Stimulated activated CD4-positive, alpha-beta T cell treated with anti-CD3 and anti-CD28 coated beads, TNF-alpha, amount 100 ng/mL, for 48 hours (primary cell): ENCODE results near the gene CCSER1.
"Not testable (repeated sequence)": the region's sequence is repeated elsewhere in the genome, so short reads cannot be mapped to it uniquely, and the experiment has no call there.

Source experiments
- DNase-seq, 3 donors: peaks; one replicate each; pipeline ENCODE4 v3.0.0-alpha.2; 2020; ENCODE audit warnings: low read depth in 3 of 3

CCSER1 gene

DNA sequence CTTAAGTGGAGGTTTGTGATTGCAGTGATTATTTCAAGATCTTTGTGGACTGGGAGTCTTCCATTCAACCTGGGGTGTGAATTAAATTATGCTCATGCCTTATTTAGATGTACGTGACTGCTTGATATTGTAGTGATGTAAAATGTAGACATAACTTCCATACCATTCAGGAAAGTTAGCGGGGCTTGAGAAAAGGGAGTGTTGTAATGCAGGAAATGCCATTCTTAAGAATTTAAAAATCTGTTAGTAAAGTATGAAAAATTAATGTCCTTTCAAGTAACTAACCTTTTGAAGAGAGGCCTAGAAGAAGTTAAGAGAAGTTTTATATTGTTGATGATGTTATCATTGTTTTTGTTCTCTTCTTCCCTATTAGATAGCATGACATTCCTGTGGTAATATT is 318.2 kb downstream of the CCSER1 start:
- no peak for DNase-seq

DNA sequence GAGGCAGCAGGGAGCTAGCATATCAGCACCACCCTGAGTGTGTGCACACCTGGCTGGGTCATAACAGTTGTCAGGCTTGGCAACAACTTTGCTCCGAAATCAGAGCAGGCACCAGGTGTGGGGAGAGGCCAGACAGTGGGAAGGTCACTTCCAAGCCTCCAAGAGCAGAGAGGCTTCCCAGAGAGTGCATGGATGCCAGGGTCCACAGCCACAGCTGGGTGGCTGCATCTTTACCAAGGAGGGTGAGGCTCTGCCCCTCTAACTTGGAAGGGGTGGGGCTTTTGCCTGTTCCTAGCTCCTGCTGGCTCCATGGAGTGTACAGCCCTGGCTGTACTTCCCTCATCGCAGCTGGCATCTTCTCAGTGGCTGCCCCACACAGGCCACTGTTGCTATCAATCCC is 322.4 kb downstream of the CCSER1 start:
- no peak for DNase-seq

DNA sequence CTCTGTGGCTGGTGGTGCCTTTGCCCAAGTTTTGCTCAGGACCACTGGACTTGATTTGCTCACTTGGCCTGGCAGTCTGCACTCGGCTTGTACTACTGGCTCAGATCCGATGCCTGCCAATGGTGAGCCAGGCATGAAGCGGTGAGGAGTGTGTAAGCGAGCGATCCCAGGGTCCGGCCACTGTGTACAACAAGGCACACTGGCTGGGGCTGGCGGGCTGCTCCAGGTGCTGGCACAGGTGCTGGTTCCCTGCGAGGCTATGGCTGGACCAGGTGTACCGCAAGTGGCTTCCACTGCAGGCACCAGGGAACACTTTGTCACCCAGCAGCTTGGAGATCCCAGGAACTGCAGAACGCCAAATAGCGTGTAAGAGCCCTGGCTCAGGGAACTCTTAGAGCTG is 329.7 kb downstream of the CCSER1 start:
- DNase-seq: no peak

DNA sequence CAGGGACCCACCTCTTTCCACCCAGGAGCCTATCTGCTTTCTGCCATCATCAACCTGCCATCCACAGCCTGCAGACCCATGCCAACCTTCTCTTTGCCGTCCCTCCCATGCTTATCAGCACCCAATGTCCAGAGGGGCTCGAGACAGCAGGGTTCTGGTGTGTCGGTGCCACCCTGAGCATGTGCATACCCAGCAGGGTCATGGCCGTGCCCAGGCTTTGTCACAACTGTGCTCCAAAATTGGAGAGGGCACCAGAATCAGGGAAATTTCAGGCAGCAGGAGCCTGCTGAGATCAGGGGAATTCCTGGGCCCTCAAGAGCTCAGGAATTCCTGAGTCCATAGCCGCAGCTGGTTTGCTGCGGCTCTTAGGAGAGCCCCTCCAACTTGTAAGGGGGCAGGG is 330.6 kb downstream of the CCSER1 start:
- no peak for DNase-seq

GRCh38 chr4:90458576-90458975 is 331.4 kb downstream of the CCSER1 start:
- DNase-seq: no peak

- DNase-seq: no peak
Measured at GRCh38 chr4:90474484-90474883, 347.3 kb downstream of the CCSER1 start.

- DNase-seq: no peak
Measured at GRCh38 chr4:90476019-90476418, 348.8 kb downstream of the CCSER1 start.

GRCh38 chr4:90476586-90476985 is 349.4 kb downstream of the CCSER1 start:
- DNase-seq: no peak

DNA sequence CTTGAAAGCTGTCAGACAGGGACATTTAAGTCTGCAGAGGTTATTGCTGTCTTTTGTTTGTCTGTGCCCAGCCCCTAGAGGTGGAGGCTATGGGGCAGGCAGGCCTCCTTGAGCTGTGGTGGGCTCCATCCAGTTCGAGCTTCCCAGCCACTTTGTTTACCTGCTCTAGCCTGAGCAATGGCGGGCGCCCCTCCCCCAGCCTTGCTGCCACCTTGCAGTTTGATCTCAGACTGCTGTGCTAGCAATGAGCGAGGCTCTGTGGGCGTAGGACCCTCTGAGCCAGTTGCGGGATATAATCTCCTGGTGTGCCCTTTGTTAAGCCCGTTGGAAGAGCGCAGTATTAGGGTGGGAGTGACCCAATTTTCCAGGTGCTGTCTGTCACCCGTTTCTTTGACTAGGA is 357.7 kb downstream of the CCSER1 start:
- DNase-seq: not testable (repeated sequence)

- DNase-seq: no peak
Measured at GRCh38 chr4:90486346-90486745, 359.2 kb downstream of the CCSER1 start.

DNA sequence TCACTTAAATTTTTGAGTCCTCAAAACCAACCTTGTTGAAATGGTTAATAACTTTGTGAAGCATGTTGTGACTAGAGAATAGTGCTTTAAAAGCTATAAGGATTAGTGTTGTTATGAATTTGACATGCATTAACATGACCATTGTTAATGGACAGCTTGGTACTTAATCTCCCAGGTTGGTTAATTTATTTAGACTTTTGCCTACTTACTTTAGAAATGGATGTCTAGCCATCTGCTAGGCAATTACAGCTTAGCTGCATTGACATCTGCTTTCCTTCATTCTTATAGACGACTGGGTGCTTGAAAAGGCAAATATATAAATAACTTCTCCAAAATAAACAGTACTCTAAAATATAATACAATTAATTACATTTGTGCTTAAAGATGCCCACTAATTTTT is 368.0 kb downstream of the CCSER1 start:
- no peak for DNase-seq

DNA sequence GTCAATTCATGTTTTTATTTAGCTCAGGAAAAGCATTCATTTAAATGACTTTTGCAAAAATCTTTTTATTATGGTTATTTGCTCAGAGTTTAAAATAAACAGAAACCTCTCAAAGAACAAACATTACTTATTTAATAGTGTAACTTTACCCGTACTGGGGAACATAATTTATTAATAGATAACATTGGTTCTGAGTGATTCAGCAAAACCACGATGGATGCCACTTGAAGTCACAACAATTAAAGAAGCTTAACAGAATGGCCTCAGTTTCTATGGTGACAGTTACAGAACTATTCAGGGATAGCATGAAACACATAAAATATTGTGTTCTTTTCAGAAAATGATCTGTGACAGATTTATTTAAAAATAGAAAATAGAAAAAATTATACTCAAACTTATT is 368.7 kb downstream of the CCSER1 start:
- DNase-seq: no peak

DNA sequence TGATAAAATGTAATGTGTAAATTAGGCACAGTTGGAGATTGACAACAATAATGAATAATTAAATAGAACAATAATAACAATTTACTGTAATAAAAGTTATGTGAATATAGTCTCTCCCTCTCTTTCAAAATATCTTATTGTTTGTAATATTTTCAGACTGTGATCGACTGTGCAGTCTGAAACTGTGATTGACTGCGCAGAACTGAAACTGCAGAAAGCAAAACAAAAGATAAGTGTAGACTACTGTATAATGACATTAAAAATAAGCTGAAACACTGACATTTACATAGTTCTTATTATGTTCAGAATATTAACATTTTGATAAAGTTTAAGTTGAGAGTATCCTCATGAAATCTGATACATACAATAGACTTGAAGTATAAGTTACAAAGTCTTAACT is 371.0 kb downstream of the CCSER1 start:
- DNase-seq: no peak

DNA sequence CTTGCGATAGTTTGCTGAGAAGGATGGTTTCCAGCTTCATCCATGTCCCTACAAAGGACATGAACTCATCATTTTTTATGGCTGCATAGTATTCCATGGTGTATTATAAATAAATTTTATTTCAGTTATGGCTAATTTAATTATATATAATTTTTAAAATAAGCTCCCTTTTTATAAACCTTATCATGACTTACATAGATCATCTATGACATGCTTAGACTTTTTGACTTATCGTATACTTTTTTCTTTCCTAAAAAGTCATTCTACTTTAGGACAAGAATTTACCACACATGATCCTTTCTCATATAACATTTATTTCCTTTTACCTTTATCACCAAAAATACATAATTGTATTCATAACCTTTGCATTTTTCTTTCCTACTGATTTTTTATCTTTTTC is 376.5 kb downstream of the CCSER1 start:
- DNase-seq: no peak

GRCh38 chr4:90515191-90515590 is 388.0 kb downstream of the CCSER1 start:
- no peak for DNase-seq

DNA sequence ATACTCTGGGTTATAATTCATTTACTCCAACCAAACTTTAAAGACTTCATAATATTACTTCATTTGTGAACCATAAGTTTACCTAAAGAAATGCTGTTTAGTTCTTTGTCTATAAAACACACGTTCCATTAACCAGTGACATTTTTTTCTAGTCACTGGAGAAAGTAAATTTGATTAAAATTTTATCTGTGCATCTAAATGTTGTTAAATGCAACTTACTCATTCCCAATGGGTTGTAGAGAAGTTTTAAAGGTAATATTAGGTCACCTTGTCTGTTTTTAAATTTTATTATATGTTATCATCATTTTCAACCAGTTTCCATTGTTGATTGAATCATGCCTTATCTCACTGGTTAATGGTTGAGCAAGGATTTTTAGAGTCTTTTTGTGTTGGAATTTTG is 401.4 kb downstream of the CCSER1 start:
- DNase-seq: no peak

GRCh38 chr4:90536408-90536807 is 409.2 kb downstream of the CCSER1 start:
- no peak for DNase-seq

GRCh38 chr4:90537491-90537890 is 410.3 kb downstream of the CCSER1 start:
- DNase-seq: no peak

GRCh38 chr4:90540536-90540935 is 413.3 kb downstream of the CCSER1 start:
- no peak for DNase-seq

GRCh38 chr4:90542216-90542615 is 415.0 kb downstream of the CCSER1 start:
- DNase-seq: no peak

GRCh38 chr4:90543419-90544170 is 416.4 kb downstream of the CCSER1 start:
- DNase-seq: no peak

DNA sequence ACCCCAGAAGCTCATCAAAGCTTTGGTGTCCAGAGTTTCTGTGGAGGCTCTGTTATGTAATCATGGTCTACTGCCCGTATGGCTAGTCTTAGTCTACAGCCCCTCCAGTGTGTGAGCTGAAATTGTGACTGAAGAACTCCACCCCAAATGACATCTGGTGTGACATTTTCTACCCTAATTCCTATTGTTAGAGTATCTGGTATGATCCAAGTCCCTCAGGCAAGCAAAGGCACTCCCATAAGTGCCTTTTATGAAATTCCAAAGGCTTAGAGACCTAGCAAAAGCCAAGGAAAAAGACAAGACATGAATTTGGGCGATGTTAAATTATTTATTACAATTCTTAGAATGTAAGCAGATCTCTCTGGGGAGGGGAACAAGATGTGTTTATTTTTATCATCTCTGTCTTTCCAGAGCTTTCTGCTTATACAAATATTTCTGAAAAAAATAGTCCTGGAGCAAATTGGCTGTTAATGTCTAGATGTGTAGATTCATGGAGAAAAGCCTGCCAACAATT is 417.4 kb downstream of the CCSER1 start:
- DNase-seq: no peak

- no peak for DNase-seq
Measured at GRCh38 chr4:90545380-90545779, 418.2 kb downstream of the CCSER1 start.

- no peak for DNase-seq
Measured at GRCh38 chr4:90546114-90546513, 418.9 kb downstream of the CCSER1 start.
